ENCODE data around the gene RTKN2.
"Not testable (repeated sequence)": the region's sequence is repeated elsewhere in the genome, so short reads cannot be mapped to it uniquely, and the experiment has no call there.

Gene RTKN2

GRCh38 chr10:62258926-62259325 is 9.7 kb downstream of the RTKN2 start:
- DNase-seq (ENCODE audit: low read depth): no peak

DNA sequence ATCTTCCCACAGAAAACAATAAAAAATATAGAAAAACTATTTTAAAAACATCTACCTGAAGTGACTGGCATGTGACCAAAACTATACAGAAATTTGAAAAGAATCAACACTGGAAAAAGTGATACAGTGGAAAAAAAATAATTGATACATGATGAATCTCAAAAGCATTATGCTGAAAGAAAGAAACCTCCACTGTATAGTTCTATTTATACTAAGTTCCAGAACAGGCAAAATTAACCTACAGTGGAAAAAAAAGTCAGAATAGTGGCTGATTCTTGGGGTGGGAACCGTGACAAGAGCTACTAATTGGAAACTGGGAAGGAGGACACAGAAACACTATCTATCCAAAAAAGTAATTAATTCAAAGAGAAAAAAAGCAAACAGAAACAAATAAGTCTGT is 14.9 kb downstream of the RTKN2 start:
- DNase-seq (ENCODE audit: low read depth): no peak

DNA sequence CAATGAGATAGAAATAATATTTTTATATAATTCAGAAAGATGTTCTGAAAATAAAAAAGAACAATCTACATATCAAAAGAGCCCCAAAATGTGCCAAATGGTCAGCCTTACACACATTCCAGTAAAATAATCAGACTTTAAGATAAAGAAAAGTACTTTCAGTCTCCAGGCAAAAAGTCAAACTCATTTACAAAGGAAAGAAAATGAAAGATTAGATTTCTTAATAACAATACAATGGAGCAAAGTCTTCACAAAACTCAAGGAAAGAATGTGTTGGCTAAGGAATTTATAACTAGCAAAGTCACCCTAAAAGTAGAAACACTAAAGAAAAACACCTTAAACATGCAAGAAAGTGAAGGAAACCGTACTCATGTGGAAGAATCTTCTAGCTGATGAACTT is 16.6 kb downstream of the RTKN2 start:
- no peak for DNase-seq (ENCODE audit: low read depth)

- no peak for DNase-seq (ENCODE audit: low read depth)
These were observed 17.9 kb downstream of the RTKN2 start for GRCh38 chr10:62250594-62251198.

GRCh38 chr10:62249957-62250356 is 18.7 kb downstream of the RTKN2 start:
- no peak for DNase-seq (ENCODE audit: low read depth)

GRCh38 chr10:62248465-62248864 is 20.2 kb downstream of the RTKN2 start:
- no peak for DNase-seq (ENCODE audit: low read depth)

DNA sequence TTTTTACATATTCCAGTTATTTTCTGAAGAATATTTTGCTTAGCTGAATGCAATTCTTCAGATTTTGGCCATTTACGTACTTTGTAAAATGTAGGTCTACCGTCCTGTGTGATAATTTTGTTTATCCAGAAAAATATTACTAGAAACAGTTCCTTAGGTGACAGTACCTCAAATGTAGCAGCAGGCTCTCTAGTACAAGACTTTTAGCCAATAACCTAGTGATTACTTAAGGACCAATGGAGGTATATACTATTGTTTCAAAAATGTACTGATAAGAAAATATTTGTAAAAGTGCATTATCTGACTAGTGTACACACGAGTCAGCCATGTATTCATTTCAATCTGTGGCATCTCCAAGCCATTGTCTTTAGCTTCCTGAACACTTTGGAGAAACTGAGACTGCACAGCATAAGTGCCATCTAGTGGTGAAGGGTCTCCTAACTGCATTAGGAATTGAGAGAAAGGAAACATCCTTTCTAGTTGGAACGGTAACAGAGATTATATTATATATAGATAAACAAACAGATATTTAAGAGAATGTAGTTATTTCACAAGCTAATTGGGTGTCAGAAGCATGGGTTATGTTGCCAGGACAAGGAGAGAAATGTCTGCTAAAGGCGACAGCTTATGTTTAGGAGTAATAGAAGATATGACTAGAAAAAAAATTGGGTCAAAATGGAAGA is 23.7 kb downstream of the RTKN2 start:
- no peak for DNase-seq (ENCODE audit: low read depth)

- no peak for DNase-seq (ENCODE audit: low read depth)
These were observed 24.6 kb downstream of the RTKN2 start for GRCh38 chr10:62244088-62244487.

GRCh38 chr10:62243647-62243997 is 25.0 kb downstream of the RTKN2 start:
- no peak for DNase-seq (ENCODE audit: low read depth)

GRCh38 chr10:62242965-62243646 is 25.5 kb downstream of the RTKN2 start:
- not testable (repeated sequence) for DNase-seq (ENCODE audit: low read depth)

- not testable (repeated sequence) for DNase-seq (ENCODE audit: low read depth)
These were observed 27.1 kb downstream of the RTKN2 start for GRCh38 chr10:62241521-62241920.

GRCh38 chr10:62239994-62240393 is 28.6 kb downstream of the RTKN2 start:
- no peak for DNase-seq (ENCODE audit: low read depth)

DNA sequence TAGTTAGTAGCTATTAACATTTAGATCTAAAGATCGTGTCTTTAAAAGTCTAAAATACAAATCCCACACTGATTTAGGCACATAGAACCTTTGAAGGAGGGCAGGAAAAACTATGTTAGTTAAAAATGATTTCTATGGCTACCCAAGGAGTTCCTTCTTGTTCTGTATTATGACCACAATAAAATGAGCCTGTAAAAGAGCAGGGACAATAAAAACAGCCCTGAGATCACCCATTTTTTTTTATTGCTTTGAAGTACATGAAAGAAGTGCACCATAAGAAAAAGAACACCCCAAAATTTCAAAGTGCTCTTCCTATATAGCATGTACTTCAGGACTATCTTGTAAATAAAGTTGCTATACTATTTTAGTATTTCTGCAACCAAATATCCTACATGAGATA is 29.8 kb downstream of the RTKN2 start:
- no peak for DNase-seq (ENCODE audit: low read depth)

- DNase-seq (ENCODE audit: low read depth): no peak
These were observed 30.7 kb downstream of the RTKN2 start for GRCh38 chr10:62237966-62238365.

GRCh38 chr10:62237506-62237905 is 31.1 kb downstream of the RTKN2 start:
- DNase-seq (ENCODE audit: low read depth): no peak

DNA sequence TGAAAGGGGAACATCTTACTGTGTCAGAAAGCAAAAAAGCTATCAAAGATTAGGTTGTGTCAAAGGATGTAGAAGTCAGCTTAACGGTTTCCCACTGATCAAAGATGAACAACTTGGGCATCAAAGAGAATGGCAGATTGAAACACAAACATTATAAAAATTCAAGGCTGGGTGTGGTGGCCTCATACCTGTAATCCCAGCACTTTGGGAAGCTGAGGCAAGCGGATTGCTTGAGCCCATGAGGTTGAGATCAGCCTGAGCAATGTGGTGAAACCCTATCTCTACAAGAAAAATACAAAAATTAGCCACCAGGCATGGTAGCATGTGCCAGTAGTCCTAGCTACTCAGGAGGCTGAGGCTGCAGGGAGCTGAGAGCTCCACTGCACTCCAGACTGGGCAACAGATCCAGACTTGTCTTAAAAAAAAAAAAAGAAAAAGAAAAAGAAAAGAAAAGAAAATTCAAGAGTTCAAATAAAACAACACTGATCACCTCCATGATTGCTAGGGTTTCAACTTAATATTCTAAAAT is 34.5 kb downstream of the RTKN2 start:
- DNase-seq (ENCODE audit: low read depth): no peak

DNA sequence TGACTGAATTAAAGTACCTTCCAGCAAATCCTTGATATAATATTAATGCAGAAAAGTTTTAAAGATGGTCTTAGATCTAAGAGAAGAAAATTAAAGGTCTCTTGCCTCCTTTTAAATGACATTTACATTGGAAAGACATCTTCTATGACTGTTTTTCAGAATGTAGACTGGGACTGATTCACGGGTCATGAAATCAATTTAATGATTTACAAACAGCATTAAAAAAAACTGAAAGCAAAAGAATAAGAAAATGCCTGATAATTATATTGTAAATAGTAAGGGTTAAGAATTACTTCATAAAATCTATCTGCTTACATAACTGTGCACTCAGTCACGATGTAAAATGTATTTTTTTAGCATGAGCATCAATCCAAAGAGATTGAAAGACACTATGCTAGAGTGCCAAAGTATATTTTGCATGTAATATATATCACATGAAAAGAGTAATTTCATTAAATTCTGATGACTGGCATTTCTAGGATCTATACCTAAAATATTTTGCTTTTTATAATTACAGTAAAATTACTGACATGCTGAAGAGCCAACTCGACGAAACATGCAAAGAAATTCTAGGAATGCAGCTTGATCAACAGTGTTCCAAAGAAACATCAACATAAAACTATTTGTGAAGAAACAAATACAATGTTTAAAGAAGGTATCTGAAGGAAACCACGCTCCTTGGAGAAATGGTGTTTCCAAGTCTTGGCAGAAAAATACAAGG is 35.1 kb downstream of the RTKN2 start:
- no peak for DNase-seq (ENCODE audit: low read depth)

GRCh38 chr10:62231805-62232204 is 36.8 kb downstream of the RTKN2 start:
- no peak for DNase-seq (ENCODE audit: low read depth)

DNA sequence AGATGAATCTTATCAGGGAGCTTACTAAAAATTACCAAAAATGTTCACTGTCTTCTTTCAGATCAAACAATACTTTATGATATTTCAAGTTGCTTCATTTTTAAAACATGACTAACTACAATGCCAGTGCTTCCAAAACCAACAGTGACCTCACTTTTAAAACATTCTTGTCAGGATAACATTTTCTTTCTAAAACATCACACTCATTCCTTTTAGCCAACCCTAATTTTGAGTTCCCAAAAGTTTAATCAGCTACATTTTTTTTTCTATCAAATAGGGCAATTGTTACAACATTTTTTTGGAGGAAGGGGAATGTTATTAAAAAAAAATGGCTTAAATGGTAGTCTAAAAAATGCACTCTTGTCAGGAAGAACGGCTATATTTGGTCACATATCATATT is 37.3 kb downstream of the RTKN2 start:
- DNase-seq (ENCODE audit: low read depth): peak; percentile 74

DNA sequence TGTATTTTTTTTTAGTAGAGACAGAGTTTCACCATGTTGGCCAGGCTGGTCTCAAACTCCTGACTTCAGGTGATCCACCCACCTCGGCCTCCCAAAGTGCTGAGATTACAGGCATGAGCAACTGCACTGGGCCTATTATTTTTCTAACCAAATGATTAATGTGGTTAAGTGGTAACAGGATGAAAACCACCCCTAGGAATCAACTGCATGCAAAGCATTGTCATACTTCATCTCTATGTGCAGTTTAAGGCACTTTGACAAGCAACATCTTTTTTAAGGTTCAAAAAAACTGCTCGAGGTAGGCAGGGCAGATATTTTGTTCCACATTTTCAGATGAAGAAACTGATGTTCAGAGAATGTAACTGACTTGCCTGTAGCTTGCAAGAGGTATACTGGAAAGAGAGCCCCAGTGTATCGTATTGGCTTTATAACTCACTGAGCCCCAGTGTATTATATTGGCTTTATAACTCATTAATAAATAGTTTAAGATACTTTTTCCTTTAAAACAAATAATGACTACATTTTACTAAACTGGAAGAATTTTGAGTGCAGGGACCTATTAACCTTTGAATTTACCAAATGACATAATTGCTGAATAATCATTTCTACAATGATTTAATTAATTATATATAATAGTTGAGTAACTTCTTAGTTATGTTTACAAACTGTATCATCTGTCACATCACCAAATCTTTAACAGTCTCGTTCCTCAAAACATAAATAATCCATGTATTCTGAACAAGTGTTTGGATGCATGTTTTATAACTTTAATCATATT is 38.1 kb downstream of the RTKN2 start:
- no peak for DNase-seq (ENCODE audit: low read depth)

DNA sequence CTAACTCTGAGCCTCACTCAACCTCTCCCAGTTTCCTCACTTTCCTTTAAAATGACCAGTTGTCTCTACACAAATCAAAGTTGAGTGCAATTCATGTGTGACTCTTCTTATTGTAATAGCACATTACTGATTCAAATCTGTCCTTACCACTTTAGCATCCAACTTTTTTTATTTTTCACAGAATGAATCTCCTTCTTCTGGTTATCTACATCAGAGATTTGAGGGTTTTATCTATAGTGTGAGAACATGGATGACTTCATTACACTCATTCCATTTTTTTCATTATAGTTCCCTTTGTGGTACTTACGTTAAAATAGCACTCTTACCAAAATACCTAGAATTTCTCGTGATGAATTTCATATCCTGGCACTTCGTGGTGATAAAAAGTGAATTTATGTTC is 43.3 kb downstream of the RTKN2 start:
- no peak for DNase-seq (ENCODE audit: low read depth)

DNA sequence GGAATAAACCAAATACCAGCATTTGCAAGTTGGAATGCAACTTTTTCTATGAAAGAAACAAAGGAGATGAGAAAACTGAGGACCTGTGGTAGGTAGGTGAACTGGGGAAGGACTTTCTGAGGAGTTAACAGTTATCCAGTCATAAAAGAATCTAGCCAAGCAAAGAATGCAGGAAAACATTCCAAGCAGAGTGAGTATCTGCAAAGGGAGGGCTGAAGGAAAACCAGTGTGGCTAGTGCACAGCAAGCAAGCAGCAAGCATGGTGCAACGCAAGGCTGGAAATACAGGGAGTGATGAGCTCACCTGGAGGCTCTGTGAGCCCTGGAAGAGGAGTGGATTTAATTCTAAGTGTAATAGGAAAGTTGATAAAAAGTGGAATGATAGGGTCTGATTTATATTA is 44.0 kb downstream of the RTKN2 start:
- no peak for DNase-seq (ENCODE audit: low read depth)
